Liver (tissue), 3 donors: Measurements from ENCODE around the gene SERTAD3.

Experiments used
- CTCF ChIP-seq: fragments of 150-350 bp; IDR thresholded peaks from 2 replicates; pipeline ENCODE4 v1.5.1; 2017; ENCODE audit warnings: improper control_type of control experiment, low read depth, low read length; ENCODE audit not compliant: missing input control
- GABPA ChIP-seq, 2 donors: IDR thresholded peaks in 1 of 2; conservative IDR thresholded peaks in 1 of 2; 2 replicates each; pipeline ENCODE4 v1.6.1; 2016; ENCODE audit warnings: antibody characterized with exemption in 2 of 2, mild to moderate bottlenecking in 1 of 2, moderate library complexity in 1 of 2
- RXRA ChIP-seq, 2 donors: IDR thresholded peaks; 2 replicates each; pipeline ENCODE4 v1.6.1; 2017 to 2018; ENCODE audit warnings: antibody characterized with exemption in 2 of 2, mild to moderate bottlenecking in 1 of 2
- YY1 ChIP-seq: IDR thresholded peaks from 2 replicates; pipeline ENCODE4 v1.6.1; 2016; ENCODE audit warnings: antibody characterized with exemption, mild to moderate bottlenecking
- ZBTB33 ChIP-seq: IDR thresholded peaks from 2 replicates; pipeline ENCODE4 v1.6.1; 2016; ENCODE audit warnings: antibody characterized with exemption
- TF ChIP-seq, protein P1 (sequence below): IDR thresholded peaks from 2 replicates; pipeline ENCODE4 v1.6.1; 2016; ENCODE audit warnings: antibody characterized with exemption, mild to moderate bottlenecking
- TF ChIP-seq, protein P2 (sequence below): IDR thresholded peaks from 2 replicates; pipeline ENCODE4 v1.6.1; 2016; ENCODE audit warnings: antibody characterized with exemption
- donor health status: healthy.
- donor health status: healthy.

- no peak for TF ChIP-seq GABPA (IDR thresholded peaks at IDR 0.05 in 1 of 2, conservative IDR thresholded peaks at IDR 0.05 in 1 of 2)
- no peak for TF ChIP-seq YY1
- TF ChIP-seq CTCF, result no peak
- no peak for TF ChIP-seq ZBTB33
- TF ChIP-seq, protein P1, sequence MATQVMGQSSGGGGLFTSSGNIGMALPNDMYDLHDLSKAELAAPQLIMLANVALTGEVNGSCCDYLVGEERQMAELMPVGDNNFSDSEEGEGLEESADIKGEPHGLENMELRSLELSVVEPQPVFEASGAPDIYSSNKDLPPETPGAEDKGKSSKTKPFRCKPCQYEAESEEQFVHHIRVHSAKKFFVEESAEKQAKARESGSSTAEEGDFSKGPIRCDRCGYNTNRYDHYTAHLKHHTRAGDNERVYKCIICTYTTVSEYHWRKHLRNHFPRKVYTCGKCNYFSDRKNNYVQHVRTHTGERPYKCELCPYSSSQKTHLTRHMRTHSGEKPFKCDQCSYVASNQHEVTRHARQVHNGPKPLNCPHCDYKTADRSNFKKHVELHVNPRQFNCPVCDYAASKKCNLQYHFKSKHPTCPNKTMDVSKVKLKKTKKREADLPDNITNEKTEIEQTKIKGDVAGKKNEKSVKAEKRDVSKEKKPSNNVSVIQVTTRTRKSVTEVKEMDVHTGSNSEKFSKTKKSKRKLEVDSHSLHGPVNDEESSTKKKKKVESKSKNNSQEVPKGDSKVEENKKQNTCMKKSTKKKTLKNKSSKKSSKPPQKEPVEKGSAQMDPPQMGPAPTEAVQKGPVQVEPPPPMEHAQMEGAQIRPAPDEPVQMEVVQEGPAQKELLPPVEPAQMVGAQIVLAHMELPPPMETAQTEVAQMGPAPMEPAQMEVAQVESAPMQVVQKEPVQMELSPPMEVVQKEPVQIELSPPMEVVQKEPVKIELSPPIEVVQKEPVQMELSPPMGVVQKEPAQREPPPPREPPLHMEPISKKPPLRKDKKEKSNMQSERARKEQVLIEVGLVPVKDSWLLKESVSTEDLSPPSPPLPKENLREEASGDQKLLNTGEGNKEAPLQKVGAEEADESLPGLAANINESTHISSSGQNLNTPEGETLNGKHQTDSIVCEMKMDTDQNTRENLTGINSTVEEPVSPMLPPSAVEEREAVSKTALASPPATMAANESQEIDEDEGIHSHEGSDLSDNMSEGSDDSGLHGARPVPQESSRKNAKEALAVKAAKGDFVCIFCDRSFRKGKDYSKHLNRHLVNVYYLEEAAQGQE, result no peak
- no peak for TF ChIP-seq RXRA (IDR thresholded peaks at IDR 0.05)
- TF ChIP-seq, protein P2, sequence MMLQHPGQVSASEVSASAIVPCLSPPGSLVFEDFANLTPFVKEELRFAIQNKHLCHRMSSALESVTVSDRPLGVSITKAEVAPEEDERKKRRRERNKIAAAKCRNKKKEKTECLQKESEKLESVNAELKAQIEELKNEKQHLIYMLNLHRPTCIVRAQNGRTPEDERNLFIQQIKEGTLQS, result no peak
These were observed 21.2 kb downstream of the SERTAD3 start for GRCh38 chr19:40422748-40423566.
